NT2/D1 (cell line): ENCODE data around the gene RPS6KA3.

Experiments
- DNase-seq: peaks from one replicate; pipeline ENCODE4 v3.0.0-alpha.2; 2011; ENCODE audit warnings: low read depth, low spot score
- H3K27me3 ChIP-seq: 2 replicates; pipeline ENCODE4 v1.6.0; 2011; ENCODE audit warnings: mild to moderate bottlenecking; ENCODE audit not compliant: insufficient read length, insufficient read depth
- H3K36me3 ChIP-seq: 2 replicates; pipeline ENCODE4 v1.6.1; 2011; ENCODE audit warnings: mild to moderate bottlenecking, low read length, mixed read lengths; ENCODE audit not compliant: insufficient read depth, insufficient read length
- H3K4me1 ChIP-seq: 2 replicates; pipeline ENCODE4 v1.5.1; 2011; ENCODE audit not compliant: insufficient read depth, insufficient read length
- H3K4me3 ChIP-seq: 2 replicates; pipeline ENCODE4 v1.5.1; 2011; ENCODE audit warnings: low read depth; ENCODE audit not compliant: insufficient read length
- H3K9ac ChIP-seq: 2 replicates; pipeline ENCODE4 v1.6.0; 2011; ENCODE audit warnings: low read depth; ENCODE audit not compliant: insufficient read length
- H3K9me3 ChIP-seq: 2 replicates; pipeline ENCODE4 v1.5.1; 2011; ENCODE audit warnings: mild to moderate bottlenecking, low read length; ENCODE audit not compliant: insufficient read depth
- SUZ12 ChIP-seq: IDR thresholded peaks from 2 replicates; pipeline ENCODE4 v1.6.1; 2011; ENCODE audit not compliant: insufficient read length, insufficient read depth; ENCODE audit errors: extremely low read depth
- YY1 ChIP-seq: IDR thresholded peaks from 2 replicates; pipeline ENCODE4 v1.6.1; 2011; ENCODE audit not compliant: insufficient read length, insufficient read depth
- ZNF274 ChIP-seq: IDR thresholded peaks from 2 replicates; pipeline ENCODE4 v1.6.1; 2011; ENCODE audit warnings: mild to moderate bottlenecking, low read depth, low read length

Gene RPS6KA3

DNA sequence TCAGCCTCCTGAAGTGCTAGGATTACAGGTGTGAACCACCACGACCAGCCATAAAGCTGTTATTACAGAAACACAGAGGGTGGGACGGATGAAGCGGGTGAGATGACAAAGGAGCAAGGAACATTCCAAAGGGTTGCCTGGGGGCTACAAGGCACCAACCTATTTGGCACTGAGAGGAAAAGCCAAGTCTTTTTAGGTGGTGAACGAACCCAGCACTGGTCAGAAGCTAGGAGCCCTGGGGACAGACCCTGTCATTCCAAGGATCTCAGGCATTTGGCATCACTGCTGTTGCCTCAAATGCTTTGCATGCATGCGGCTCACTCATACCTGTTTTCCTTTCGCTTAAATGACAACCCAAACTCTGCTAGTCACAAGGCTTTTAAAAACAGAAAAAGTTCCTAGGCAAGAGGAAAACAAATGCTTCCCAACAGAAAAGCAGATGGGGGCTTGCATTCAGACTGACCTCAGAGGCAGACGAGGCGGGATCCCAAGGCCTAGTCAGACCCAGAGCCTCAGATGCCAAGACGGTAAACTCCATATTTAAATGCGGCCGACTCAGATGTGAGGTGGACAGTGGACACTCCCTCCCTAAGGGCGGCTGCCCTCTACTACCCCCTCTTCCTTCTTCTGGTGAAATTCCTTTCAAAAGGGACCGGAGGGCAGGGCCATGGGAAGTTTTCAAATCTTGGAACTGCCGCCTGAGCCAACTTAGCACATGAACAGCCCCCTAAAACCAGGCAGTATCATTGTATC, 154.5 kb downstream of the RPS6KA3 start:
- Histone ChIP-seq H3K27me3 (peaks cover 29% of the 10 kb centered on the region), H3K4me3 (no peak overlapping the region), H3K9ac (no peak overlapping the region), H3K36me3 (no peaks in the 10 kb centered on the region), H3K9me3 (no peaks in the 10 kb centered on the region), H3K4me1 (no peaks in the 10 kb centered on the region)
- TF ChIP-seq SUZ12 (no peak), ZNF274 (no peak), YY1 (no peak)
- DNase-seq: no peak

DNA sequence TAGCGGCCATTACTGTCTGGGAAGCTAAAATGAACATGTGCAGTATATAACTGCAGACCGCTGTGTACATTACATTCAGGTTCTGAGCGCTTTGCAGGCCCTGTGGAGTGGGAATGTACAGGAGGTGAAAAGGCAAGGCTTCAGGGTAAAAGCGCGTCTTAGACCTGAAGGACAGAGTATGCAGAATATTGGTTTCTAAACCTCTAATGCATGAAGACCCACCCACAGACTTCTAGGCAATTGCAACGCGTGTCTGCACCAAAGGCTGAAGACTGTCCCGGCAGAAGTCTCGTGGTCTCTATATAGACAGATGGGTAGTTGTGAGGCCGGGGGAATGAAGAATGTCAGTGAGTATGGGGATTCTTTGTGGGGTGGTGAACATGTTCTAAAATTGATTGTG, 155.4 kb downstream of the RPS6KA3 start:
- TF ChIP-seq ZNF274 (no peak), SUZ12 (no peak)
- no peak overlapping the region for H3K9ac ChIP-seq
- no peaks in the 10 kb centered on the region for H3K4me1 ChIP-seq
- peaks cover 19% of the 10 kb centered on the region for H3K27me3 ChIP-seq
- no peak overlapping the region for H3K4me3 ChIP-seq
- no peaks in the 10 kb centered on the region for H3K9me3 ChIP-seq
- no peak for DNase-seq
- no peaks in the 10 kb centered on the region for H3K36me3 ChIP-seq

DNA sequence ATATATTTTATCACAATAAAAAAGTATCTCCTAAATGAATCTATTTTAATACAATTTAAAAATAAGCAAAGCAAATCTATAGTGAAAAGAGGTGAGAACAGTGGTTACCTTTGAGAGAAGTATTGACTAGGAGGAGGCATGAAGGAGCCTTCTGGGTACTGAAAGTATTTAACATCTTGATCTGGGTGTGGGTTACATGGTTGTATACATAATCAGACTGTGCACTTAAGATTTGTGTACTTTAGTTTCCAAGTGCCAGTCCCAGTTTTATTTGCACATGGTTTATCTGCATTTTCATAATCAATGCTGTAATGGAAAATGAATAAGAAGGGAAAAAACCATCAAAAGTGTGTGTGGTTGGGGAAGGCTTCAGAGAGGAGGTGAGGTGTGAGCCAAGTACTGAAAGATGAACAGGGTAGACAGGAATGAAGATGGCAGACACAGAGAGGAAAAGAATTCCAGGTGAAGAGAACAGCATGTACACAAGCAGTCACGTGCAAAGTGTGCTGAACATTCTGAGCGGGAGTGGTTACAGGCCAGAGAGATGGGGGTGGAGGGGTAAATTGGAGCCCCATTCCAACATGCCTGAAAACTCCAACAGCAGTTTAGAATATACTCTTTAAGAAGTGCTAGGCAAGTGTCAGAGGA, 164.7 kb downstream of the RPS6KA3 start:
- Histone ChIP-seq H3K36me3 (no peaks in the 10 kb centered on the region), H3K4me3 (no peak overlapping the region), H3K9me3 (no peaks in the 10 kb centered on the region), H3K9ac (no peak overlapping the region), H3K27me3 (no peaks in the 10 kb centered on the region), H3K4me1 (no peaks in the 10 kb centered on the region)
- TF ChIP-seq SUZ12 (no peak), ZNF274 (no peak), YY1 (no peak)
- no peak for DNase-seq
